GM18520 (cell line): ENCODE results near the gene GKAP1.
A peak's percentile ranks its signal among the peaks of the same experiment; 100 is the strongest.
"Not testable (repeated sequence)": the region's sequence is repeated elsewhere in the genome, so short reads cannot be mapped to it uniquely, and the experiment has no call there.

Experiments used
- ATAC-seq: cut with Tn5 transposase; IDR thresholded peaks from one replicate; pipeline ENCODE4 v1.9.1; 2021; ENCODE audit not compliant: unreplicated experiment

Gene GKAP1

DNA sequence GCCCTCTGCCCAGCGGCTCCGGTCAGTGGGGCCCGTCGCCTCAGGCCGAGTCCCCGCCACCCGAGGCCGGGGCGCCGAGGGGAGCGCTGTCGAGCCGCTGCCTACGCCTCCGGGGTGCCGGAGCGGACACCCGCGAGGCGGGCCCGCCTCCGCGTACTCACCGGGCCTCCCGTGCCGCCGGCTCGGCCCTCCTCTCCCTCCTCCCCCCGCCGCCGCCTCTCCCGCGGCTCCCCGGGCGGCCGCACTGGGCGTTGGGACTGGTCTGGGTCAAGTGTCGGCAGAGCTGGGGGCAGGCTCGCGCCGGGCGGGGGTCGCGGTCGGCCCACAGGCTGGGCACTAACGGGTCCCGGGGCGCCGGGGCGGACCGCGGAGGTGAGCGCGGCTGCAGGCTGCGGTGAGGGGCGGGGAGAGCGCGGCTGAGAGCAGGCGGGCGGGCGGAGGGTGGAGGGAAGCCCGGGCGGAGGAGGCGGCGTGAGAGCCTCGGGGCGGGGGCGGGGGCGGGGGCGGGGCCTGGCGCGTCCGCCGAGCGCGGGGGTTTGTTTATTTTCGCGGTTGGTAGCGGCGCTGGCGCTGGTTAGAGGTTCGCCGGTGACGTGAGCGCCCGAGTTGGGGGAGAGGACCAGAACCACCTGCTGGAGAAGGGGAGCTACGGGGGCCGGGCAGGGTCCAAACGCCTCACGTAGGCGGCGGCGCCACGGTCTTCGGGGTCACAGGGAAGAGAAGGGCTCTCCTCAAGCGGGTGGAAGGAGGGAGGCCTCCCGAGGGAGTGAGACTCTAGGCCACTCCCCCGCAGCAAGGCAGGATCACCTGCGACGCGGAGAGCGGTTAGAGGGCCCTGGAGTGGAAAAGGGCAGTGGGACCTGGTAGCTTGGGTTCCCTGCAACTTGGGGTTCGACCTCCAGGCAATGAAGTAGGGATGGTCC, at the start of gene GKAP1:
Gene GKAP1, minus strand, starts transcription at position 414 of the 923 bp plus-strand sequence. CDS start 11,252 bp downstream, outside the sequence.
- ATAC-seq: peak; percentile 73

DNA sequence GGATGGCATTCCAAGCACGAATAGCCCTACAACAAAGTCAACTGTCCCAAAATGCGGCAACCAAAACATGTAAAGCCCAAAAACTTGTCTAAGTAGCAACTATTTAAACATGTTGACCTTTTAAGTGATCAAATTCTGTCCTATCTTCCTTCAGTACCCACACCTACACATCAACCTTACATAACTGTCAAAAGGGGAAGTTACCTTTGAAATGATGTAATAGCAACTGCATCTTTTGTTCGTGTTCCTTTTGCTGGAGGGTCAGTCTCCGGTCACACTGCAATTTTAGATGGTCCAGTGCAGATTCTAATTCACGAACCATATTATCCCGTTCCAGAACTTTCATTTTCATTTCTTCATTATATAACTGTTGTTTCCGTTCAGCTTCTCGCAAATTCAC, 32.3 kb upstream of the GKAP1 start:
- not testable (repeated sequence) for ATAC-seq

DNA sequence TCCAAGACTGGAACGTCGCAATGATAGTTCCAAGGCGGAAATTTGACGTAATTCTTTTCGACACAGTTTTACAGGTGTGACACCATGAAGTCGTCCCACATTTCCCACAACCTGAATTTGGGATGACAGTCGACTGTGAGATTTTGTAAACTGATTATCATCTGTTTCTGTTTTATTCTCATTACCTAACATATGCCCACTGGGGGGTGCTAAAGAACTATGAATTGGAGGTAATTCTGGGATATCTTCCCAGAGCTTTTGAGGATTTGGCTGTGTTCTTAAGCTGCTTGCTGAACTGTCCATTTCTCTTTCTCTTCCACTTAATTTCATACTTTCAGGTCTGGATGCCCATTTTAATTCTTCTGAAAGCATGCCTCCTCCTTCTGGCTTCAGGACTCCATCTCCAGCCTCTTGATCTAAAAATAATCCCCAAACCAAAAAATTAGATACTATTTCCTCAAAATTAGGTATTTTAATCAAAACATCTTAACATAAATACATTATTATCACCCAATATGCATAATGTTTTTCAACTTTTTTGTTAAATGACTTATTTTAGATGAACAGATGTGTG, 19.6 kb upstream of the GKAP1 start:
- not testable (repeated sequence) for ATAC-seq

DNA sequence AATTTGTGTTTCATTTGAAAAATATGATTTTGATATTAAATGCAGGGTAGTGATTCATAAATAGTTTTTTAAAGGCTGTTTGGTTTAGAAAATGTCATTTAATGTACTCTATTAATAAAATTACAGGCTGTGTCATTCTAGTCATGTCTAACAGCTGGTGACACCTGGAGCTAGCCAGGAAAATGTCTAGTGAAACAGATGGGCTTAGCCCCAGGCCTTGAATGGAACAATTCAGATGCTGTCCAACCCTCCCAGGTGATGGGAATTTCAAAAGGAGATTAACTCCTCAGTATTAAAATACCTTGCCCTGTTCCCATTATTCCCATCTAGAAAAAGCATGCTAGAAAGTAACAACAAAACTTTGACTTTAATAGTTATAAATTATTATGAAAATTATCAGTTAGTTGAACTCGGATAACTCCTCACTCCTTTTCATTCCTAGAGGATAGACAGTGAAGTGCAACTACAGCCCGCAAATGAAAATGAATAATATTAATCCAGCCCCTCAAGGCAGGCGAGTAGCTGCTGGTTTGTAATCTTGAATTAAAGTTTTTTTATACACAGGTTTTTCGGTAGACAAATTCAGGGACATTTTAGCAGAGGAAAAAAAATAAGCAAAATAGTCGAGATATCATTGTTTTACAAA, 13.0 kb upstream of the GKAP1 start:
- not testable (repeated sequence) for ATAC-seq

DNA sequence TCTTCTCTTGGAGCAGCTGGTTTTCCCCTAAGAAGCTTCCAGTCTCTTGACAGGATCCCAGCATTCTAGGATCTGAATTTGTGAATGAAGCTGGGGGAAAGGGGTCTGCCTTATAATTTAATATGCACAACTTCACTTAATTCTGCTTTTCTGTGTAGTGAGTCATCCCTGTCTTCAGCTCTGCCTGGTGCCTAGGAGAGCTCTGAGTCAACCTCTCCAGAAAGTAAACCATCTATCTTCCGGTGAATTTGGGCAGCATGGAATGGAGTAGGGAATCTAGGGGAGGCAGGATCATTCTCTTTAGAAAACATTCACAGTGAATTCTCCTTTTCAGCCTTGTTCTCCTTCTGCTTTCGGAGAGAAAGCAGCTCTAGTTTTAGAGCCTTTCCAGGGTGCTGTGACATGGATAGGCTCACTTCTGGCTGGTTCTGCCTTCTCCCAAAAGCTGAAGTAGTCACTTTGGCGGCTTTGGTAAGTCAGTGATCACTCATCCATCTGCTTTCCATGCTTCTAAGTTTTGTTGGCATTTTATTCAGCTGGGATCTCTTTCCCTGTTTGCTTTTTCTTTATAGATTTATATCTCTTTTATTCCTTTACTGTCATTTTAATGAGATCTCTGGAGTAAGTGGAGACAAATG, 7.5 kb upstream of the GKAP1 start:
- not testable (repeated sequence) for ATAC-seq

DNA sequence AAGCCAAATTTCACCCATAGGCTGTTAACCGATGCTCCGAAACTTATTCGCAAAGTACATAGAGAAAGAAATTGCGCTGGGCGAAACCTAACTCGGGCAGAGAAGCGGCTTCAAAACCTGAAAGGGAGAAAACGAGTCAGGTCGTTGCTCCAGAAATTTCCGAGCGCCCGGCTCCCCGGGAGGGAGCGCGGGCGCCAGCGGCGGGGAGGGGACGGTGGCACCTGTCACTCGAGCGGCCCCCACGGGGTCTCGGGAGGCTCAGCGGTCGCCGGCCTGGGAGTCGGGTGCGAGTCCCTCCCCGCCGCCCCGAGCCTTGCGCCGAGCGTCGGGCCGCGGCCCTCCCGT, 586 bp downstream of the GKAP1 start:
- ATAC-seq: not testable (repeated sequence)

DNA sequence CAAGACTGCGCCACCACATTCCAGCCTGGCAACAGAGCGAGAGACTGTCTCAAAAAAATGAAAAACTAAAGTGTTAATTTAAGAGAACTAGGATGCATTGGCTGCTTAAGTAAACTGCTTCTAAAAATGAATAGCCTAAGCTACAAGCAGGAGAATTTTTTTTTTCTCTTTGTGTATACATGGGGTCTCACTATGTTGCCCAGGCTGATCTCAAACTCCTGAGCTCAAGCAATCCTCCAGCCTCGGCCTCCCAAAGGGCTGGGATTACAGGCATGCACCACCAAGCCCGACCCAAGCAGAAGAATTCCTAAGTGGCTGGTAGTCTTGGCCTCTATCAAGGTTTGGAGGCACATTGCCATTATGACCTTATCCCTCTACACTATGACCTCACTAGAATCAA, 2.4 kb downstream of the GKAP1 start:
- ATAC-seq: not testable (repeated sequence)

DNA sequence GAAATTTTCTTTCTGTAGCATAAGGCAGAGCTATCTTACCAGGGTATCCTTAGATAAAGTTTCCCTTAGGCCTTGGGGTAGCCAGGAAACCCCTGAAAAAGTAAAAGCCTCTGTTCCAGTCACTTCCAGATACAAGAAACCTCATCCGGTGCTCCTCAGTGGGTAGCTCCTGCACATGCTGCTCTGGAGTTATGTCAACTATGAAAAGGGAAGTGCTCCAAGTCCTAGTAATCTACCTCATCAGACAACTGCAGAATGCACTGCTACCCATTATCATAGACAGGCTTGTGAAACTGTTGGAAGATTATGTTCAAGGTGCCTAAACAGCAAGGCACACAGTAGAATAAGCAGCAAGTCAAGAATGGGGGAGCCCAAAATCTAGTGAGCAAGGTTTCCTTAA, 8.4 kb downstream of the GKAP1 start:
- not testable (repeated sequence) for ATAC-seq

DNA sequence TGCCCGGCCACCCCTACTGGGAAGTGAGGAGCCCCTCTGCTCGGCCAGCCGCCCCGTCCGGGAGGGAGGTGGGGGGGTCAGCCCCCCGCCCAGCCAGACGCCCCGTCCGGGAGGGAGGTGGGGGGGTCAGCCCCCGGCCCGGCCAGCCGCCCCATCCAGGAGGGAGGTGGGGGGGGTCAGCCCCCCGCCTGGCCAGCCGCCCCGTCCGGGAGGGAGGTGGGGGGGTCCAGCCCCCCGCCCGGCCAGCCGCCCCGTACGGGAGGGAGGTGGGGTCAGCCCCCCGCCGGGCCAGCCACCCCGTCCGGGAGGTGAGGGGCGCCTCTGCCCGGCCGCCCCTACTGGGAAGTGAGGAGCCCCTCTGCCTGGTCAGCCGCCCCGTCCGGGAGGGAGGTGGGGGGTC, 13.1 kb downstream of the GKAP1 start:
- ATAC-seq: not testable (repeated sequence)

DNA sequence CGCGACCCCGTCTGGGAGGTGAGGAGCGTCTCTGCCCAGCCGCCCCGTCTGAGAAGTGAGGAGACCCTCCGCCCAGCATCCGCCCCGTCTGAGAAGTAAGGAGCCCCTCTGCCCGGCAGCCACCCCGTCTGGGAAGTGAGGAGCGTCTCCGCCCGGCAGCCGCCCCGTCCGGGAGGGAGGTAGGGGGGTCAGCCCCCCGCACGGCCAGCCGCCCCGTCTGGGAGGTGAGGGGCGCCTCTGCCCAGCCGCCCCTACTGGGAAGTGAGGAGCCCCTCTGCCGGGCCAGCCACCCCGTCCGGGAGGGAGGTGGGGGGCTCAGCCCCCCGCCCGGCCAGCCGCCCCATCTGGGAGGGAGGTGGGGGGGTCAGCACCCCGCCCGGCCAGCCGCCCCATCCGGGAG, 13.6 kb downstream of the GKAP1 start:
- not testable (repeated sequence) for ATAC-seq

DNA sequence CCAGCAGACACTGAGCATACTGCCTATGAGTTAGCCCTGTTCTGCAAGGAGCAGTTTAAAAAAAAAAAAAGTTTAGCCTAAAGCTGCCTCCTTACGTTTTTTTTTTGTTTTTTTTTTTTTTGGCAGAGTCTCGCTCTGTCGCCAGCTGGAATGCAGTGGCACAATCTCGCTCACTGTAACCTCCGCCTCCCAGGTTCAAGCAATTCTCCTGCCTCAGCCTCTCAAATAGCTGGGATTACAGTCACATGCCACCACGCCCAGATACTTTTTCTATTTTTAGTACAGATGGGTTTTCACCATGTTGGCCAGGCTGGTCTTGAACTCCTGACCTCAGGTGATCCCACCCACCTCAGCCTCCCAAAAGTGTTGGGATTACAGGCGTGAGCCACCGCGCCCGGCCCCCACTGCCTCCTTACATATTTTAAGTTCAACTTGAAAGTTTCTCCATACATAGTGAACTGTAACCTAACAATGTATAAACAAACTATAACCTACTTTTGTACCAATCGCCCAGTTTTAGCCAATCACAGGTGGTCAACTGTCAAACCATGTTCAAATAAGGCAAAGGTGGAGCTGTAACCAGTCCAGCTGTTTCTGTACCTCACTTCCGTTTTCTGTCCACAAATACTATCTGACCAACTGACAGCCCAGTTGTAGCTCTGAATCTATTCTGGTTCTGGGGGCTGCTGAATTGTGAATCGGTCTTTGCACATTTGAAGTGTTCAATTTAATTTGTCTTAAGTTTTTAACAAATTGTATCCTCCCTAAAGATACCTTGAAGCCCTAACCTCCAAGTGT, 17.1 kb downstream of the GKAP1 start:
- no peak for ATAC-seq

DNA sequence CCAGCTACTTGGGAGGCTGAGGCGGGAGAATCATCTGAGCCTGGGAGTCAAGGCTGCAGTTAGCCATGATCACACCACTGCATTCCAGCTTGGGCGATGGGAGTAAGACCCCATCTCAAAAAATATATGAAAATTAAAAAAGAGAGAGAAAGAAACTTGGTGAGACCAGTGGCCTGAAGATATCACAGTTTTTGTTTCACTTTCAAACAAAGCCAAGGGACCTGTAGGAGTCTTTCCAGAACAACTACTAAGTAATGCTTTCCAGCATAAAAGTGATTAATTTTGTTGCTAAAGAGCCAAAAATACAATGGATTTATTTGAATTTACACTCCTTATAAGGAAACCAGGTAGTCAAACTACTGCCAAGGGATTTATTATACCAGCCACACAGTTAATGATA, 23.5 kb downstream of the GKAP1 start:
- ATAC-seq: no peak

DNA sequence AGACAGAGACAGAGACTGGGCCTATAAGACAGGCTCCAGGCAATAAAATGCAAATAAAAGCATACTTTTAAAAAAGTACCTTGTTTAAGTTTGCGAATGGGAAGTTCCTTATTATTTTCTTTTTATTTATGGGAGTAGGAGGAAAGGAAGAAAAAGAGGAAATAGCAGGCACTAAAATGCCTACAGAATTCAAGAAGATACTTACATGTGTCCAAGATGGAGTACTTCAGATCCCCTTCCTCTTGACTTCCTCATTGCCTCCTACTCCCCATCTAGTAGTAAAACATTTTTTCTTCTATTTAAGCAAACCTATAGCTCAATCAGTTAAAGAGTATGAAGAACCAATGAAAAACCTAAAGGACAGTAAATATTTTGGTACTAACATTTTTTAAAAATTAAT, 24.8 kb downstream of the GKAP1 start:
- no peak for ATAC-seq

DNA sequence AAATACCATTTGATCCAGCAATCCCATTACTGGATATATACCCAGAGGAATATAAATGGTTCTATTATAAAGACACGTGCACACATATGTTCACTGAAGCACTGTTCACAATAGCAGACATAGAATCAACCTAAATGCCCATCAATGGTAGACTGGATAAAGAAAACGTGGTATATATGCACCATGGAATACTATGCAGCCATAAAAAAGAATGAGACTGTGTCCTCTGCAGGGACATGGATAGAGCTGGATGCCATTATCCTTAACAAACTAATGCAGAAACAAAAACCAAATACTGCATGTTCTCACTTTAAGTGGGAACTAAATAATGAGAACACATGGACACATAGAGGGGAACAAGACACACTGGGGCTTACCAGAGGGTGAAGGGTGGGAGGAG, 39.4 kb downstream of the GKAP1 start:
- no peak for ATAC-seq

DNA sequence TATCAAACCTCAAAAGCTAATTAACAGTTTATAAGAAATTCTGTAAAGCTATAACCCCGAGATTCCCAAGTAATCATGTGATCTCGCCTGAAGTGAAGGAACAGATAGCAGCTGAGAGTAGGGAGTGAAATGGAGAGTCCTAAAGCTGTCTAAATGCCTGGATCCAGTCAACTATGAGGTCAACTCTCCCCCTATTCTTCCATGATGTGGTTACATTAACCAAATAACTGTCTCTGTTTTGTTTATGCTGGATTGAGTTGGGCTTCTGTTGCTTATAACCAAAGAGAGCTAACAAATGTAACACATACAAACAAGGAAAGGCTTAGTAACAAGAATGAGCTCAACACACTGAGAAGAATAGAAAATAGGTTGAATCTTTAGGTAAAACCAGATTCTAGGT, 41.6 kb downstream of the GKAP1 start:
- no peak for ATAC-seq

DNA sequence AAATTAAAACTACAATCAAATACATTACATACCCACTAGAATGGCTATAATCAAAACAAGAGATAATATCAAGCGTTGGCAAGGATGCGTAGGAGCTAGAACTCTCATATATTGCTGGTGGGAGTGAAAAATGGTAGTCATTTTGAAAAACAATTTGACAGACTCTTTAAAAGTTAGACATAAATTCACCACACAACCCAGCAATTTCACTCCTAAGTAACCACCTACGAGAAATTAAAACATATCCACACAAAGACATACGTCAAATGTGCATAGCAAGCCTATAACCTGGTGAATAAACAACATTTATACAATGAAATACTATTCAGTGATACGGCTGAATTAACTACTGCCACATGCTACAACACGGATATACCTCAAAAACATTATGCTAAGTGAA, 44.7 kb downstream of the GKAP1 start:
- ATAC-seq: no peak

DNA sequence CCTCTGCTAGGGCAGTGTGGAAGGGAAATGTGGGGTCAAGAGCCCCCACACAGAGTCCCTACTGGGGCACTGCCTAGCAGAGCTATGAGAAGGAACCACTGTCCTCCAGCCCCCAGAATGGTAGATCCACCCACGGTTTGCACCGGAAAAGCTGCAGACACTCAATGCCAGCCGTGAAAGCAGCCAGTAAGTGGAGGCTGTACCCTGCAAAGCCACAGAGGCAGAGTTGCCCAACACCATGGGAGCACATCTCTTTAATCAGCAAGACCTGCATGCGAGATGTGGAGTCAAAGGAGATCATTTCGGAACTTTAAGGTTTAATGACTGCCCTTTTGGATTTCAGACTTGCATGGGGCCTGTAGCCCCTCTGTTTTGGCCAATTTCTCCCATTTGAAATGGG, 52.2 kb downstream of the GKAP1 start:
- ATAC-seq: no peak

DNA sequence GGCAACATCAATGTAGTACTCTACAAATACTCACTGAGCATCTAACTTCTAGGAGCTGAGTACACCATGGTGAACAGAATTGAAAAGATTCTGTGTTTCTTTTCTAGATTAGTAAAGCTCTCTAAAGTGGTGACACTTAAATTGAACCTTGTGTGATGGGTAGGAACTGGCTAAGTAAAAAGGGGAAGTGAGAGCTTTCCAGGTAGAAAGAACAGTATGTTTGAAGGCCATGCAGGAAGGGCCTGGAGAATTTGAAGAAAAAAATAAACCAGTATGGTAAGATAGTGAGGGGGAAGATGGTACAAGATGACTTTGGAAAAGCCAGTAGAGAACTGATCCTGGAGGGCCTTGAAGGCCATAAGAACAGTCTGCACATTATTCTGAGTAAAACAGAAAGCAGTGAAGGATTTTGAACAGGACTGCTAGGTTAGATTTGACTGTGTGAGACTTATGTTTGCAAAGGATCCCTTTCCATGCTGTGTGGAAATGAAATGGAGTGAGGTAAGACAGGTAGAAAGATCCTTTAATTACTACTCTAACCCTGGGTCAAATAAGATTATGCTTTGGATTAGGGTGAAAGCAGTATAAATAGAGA, 63.1 kb downstream of the GKAP1 start:
- ATAC-seq: no peak

DNA sequence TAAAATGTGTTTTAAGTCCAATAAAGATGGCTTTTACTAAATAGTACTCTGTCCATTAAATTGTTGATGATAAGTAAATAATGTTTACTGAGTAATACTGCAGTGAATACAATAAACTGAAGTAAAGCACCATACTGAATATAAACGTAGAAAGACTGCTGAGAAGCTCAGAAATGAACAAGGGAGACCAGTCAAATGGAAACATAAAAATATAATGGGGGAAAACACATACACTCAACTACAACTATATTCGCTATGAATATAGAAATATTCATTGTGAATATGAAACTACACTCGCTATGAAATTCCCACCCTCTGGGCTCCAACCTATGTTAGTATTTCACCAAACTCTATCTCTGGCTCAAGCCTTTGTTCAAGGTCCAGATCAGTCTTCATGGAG, 67.9 kb downstream of the GKAP1 start:
- no peak for ATAC-seq

DNA sequence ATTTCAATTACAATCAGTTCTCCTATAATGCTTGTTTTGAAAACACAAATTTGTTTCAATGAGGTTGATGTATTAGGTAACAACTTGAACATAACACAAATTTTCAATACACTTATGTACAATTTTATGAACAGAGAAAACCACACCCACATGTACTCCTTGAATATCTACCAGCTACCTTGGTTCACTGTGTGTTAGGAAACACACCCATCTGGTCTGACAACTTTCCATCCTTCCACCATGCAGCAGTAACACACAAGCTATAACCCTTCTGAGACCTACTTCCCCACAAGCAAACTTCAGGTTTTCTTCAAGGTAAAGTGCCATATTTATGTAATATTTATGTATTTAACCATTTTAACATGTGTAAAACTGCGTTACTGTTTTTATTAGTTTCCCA, 73.4 kb downstream of the GKAP1 start:
- no peak for ATAC-seq
